ENCODE data around the gene AURKAIP1.

DNA sequence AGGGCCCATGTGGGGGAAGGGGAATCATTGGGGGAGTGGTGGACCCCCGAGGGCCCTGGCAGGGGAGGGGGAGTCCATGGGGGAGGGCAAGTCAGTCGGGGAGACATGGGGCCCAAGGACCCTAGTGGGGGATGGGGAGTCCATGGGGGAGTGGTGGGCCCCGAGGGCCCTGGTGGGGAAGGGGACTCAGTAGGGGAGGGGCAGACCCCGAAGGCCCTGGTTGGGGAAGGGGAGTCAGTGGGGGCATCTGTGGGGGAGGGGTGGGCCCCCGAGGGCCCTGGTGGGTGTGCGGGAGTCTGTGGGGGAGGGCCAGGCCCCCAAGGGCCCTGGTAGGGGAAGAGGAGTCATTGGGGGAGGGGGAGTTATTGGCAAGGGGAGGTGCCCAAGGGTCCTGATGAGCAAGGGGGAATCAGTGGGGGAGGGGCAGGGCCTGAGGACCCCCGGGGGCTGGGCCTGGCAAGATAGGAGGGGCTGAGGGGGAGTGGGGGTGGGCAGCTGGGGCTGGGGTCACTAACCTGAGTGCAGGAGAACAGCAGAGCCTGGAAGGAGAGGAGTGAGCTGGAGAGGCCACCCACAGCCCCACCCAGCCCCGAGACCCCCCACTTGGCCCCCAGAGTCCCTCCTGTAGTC, 18.7 kb downstream of the AURKAIP1 start:
- TF ChIP-seq CBX5 (CRISPR knock-in tag; IDR thresholded peaks at IDR 0.05; ENCODE audit: borderline replicate concordance): no peak
- TF ChIP-seq ZNF12 (CRISPR knock-in tag; IDR thresholded peaks at IDR 0.05): no peak
- TF ChIP-seq NFYB (CRISPR knock-in tag; IDR thresholded peaks at IDR 0.05): no peak
- TF ChIP-seq ZNF556 (CRISPR knock-in tag; IDR thresholded peaks at IDR 0.05; ENCODE audit: borderline replicate concordance): no peak
- TF ChIP-seq ZFP36 (IDR thresholded peaks at IDR 0.05; ENCODE audit: borderline replicate concordance, low read depth, low read length, partially characterized antibody): no peak
- no peak for TF ChIP-seq GMEB1 (CRISPR knock-in tag; IDR thresholded peaks at IDR 0.05; ENCODE audit: borderline replicate concordance)
- TF ChIP-seq SP1 (IDR thresholded peaks at IDR 0.05): no peak
- no peak for TF ChIP-seq SP1 (CRISPR knock-in tag; IDR thresholded peaks at IDR 0.05)
- TF ChIP-seq ZBTB40 (IDR thresholded peaks at IDR 0.05): no peak
- no peak for TF ChIP-seq ZBTB40 (CRISPR knock-in tag; IDR thresholded peaks at IDR 0.05)
- no peak for TF ChIP-seq TAF1 (CRISPR knock-in tag; IDR thresholded peaks at IDR 0.05)
- TF ChIP-seq, protein P1, sequence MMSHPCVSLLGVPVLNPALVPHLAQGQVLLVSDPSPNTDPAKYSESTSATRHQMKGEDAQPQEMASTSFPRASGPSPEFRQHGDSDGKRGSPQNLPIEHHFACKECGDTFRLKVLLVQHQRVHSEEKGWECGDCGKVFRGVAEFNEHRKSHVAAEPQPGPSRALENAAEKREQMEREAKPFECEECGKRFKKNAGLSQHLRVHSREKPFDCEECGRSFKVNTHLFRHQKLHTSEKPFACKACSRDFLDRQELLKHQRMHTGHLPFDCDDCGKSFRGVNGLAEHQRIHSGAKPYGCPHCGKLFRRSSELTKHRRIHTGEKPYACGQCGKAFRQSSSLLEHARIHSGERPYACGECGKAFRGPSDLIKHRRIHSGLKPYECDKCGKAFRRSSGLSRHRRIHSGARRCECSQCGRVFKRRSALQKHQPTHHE (CRISPR knock-in tag; IDR thresholded peaks at IDR 0.05; ENCODE audit: borderline replicate concordance): no peak
- TF ChIP-seq JUN (CRISPR knock-in tag; IDR thresholded peaks at IDR 0.05): no peak
- no peak for TF ChIP-seq MED1 (CRISPR knock-in tag; IDR thresholded peaks at IDR 0.05)
- no peak for TF ChIP-seq IRF2 (CRISPR knock-in tag; IDR thresholded peaks at IDR 0.05)
